COLO668 (cell line): ENCODE results near the gene BRWD1.

ENCODE experiments used
- DNase-seq: peaks from one replicate; lab custom pipeline; 2025; ENCODE audit not compliant: unreplicated experiment; lab: John Stamatoyannopoulos, UW

The BRWD1 gene

DNA sequence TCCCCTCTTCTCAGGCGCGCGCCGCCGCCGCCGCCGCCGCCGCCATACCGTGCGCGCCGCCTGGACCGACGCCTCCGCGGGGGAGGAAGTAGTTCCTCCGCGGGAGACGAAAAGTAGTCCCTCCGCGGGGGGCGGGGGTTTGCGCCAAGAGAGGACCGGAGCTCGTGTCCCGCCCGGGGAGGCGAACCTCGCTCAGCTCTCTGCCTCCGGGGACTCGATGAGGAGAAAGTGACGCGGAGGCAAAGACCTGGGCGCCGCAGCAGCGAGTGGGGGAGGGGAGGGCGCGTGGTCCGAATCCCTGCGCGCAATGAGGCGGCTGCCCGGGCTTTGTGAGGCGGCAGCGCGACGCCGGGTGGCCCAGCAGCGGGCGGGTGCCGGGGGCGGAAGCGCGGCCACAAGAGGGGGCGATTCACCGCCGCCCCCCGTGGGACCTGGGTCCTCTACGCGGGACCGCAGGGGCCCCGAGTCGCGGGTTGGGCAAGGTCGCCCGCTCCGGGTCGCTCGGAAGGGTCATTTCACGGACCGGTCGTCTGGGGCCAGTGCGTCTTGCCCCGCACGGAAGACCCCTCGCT, at the start of gene BRWD1:
BRWD1 (minus strand) TSS at position 62 of the 572 bp plus-strand sequence. CDS start 141 bp downstream, outside the sequence.
- peak; percentile 97 for DNase-seq

DNA sequence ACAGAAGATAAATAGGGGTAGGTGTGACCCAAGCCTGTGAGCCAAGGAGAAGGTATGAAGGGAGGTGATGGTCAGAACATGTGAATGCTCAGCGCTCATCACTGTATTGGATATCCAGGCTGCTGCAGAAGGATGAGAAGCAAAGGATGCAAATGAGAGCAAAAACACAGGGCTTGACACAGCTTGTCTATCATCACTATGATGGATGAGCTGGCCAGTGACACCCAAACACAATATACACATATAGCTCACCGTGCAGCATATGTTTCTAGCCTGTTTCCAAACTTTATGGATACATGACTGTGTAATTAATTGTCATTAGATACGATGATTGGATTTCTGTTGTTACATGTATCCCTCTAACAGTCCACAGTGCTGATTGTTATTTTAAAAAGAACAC, 49.3 kb upstream of the BRWD1 start:
- no peak for DNase-seq

DNA sequence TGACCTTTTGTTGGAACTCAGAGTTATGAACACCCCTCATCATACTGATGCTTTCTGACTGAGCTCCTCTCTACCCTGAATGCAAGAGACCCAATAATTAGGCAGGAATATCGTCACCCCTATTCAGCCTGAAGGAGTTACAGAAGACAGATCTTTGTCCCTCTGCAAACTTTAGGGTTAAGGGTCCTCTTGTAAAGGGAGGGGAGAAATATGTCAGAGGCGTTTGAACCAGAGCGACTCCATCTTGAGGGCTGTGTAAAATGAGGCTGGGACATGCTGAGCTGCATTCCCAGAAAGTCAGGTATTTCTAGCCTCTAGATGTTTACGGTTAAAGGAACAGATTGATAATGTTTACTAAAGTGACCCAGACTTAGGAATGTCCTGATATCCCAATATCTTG, 46.0 kb upstream of the BRWD1 start:
- DNase-seq, result no peak

DNA sequence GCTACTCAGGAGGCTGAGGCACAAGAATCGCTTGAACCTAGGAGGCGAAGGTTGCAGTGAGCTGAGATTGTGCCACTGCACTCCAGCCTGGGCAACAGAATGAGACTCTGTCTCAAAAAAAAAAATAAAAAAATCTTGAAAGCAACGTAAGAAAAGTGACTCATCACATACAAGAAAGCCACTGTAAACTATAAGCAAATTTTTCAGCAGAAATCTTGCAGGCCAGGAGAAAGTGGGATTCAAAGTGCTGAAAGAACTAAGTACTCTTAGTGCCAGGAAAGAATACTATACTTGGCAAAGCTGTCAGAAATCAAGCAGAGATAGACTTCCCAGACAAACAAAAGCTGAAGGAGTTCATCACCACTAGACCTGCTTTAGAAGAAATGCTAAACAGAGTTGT, 39.9 kb upstream of the BRWD1 start:
- DNase-seq, result no peak

DNA sequence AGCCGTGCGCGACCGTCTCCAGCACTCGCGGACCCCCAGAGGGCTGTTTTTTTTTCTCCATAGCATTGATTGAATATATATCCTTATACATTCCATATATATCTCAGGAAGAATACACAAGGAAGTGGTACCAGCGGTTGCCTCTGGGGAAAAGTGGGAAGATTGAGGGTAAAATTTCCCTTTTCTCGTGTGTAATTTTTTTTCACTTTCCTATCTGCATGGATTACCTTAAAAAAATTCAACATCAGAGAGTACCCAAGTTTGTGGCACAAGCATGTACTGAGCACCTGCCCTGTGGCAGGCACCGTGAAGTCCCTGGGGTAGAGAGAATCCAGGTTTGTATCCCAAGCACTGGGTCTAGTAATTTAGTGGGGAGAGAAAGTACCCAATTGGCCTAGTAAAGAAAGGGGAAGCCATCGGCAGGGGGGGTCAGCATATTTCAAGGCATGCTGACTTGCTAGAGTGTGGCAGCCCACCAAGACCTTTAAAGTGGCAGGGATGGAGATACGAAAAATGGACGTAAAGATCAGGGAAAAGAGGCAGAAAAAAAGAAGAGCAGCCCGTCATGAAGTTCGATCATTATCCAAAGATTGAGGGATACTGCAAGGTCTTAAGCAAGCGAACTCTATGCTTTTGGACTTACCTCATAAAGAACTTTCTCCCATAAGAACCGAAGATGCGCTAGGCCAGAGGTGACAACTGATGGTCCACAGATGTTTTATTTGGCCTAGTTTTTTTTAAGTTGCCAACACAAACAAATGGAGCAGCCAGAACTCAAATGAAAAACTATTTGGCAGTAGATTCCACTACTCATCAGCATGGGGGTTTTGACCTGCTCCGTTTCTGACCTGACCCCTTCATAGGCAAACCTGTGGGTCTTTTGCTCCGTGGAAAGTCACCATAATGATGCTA, 36.9 kb upstream of the BRWD1 start:
- DNase-seq, result no peak

GRCh38 chr21:39349211-39350093, 36.0 kb upstream of the BRWD1 start:
- peak; percentile 99 for DNase-seq

GRCh38 chr21:39348355-39349210, 35.2 kb upstream of the BRWD1 start, which contains the start of gene HMGN1:
Gene HMGN1 (minus strand): TSS chr21:39349088. CDS start chr21:39348917, 171 bp downstream.
- DNase-seq, result peak; percentile 99

GRCh38 chr21:39348040-39348354, 34.6 kb upstream of the BRWD1 start:
- no peak for DNase-seq

DNA sequence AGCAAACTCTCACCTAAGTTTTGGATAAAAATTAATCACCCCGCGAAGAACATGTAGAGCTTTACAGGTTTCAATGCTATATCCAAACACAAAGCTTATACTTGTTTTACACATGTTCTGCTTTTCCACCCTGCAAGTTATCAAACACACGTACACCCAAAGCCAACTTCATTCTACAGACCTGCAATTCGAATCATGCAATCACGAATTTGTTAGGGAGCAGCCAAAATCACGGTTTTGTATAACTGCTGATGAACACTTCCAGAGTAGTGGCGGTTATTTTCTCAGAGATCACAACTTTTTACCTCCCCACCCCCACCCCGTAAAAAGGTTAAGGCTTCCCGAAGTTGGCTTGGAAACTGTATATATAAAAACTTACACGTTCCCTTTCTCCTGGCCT, 34.1 kb upstream of the BRWD1 start:
- DNase-seq, result no peak

GRCh38 chr21:39346671-39347331, 33.4 kb upstream of the BRWD1 start:
- DNase-seq, result no peak

DNA sequence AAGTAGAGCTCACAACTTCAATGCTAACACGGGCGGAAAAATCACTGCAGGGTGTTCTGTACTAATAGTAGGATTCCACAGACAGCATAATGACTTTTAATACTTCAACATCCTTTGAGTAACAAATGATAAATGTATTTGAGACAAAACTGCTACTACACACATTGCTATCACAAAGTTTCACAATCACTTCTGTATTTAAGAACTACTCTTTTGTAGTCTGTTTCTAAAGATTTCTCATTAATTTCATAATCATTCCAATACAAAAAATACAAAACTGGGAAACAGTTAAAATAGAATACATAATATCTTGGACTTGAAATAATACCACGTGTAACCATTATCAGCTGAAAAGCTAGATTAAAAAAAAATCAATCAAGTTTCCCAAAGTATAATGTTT, 32.8 kb upstream of the BRWD1 start:
- DNase-seq, result no peak

DNA sequence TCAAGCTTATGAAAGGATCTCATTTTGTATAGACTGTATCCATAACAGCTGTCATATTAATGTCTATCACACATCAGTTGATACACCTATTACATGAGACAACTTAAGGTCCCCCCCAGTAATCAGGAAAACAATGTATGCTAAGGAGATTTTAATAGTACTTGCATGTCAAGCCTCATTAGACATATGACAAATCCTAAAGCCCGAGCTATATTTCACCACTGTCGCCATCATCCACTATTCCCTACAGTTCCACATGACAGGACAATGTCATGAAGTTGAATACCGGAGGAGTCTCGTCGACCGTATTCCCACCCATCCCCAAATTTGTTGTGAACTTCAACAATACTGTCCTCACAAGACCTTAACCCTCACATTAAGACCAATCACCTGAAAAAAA, 32.0 kb upstream of the BRWD1 start:
- DNase-seq, result no peak

DNA sequence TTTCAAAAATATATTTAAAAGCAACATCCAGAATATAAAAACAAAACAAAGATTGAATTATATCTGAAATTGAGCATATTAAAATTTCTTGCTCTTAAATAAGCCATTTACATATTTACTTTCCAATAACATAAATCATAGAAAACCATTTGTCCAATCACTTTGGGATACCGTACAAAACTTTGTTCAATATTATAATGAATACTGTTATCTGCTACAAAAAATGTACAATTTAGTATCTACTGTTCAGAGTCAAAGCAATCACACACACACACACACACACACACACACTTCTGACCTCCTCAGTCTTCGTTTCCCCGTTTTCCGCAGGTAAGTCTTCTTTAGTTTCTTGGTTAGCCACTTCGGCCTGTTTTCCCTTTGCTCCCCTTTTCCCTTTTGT, 31.4 kb upstream of the BRWD1 start:
- DNase-seq, result no peak

DNA sequence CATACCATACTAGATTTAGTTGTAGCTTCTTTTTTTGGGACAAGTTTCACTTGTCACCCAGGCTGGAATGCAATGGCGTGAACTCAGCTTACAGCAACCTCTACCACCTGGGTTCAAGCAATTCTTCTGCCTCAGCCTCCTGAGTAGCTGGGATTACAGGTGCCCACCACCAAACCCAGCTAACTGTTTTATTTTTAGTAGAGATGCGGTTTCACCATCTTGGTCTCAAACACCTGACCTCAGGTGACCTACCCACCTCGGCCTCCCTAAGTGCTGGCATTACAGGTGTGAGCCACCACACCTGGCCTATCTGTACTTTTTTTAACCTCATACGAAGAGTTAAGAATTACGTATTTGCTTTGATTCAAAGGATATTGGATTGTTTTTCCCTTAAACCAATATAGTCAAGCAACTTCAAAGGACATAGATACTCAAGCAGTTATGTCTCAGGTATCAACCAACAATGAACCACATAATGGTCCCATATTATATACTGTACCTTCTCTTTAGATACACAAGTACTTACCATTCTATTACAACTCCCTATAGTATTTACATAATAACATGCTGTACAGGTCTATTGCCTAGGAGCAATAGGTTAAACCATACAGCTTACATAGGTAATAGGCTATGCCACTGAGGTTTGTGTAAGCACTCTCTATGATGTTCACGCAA, 28.0 kb upstream of the BRWD1 start:
- no peak for DNase-seq

DNA sequence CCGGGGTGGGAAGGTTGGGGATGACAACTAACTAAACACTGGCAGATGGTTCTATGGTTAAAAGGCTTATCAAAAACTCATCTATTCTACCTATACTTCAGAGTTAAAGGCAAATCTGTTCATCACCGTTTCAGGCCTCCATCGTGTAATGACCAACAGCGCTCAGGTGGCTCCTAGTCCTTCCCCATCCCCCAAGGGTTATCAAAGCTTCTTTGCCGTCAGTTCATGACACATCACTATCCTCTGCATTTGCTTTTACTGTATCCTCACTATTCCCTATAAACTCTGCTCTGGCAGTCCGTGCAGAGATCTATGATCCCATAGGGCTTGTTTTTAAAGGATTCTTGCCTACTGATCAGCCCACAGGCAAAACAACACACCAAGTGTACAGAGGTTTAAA, 27.3 kb upstream of the BRWD1 start:
- no peak for DNase-seq

DNA sequence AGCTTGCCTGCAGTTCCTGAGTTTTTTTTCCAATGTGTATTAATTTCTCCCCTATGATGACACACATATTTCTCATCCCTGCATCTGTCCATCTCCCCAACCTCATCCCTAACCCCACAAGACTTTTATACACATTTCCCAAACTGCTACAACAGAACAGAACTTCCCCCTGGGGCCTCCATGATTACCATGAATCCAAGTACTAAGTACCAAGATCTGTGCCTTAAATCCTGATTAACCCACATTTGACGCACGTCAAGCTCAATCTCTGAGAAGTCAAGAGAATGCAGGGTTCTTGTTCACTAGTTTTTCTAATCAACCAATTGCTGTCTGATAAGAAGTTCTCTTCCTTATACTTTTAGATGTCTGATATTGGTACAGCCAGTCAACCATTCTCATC, 25.8 kb upstream of the BRWD1 start:
- DNase-seq, result no peak

DNA sequence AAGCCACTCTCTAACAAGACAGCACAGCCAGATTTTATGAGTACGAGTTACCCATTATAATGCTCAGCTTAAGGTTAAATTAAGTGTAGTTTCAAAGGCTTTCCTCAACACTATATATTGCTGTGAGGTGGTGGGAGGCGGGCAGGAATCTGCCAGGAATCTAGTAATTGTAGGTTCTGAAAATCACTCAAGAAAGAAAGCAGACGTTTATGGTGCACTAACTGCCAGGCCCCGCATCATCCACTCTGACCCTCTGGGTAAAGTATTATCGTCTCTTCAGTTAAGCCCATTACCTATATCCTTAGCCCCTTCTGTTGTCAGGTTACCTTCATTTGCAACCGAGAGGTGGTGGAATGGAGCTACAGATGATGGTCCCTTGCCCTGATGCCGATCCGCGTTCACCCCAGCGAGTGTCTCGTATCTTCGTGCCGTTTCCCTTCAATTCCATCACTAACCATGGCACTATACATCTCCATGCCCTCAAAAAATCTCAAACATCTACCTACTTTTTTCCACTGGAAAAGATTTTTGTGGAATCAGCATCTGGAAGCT, 23.1 kb upstream of the BRWD1 start:
- DNase-seq, result no peak

GRCh38 chr21:39334611-39335010, 21.2 kb upstream of the BRWD1 start:
- DNase-seq, result no peak

DNA sequence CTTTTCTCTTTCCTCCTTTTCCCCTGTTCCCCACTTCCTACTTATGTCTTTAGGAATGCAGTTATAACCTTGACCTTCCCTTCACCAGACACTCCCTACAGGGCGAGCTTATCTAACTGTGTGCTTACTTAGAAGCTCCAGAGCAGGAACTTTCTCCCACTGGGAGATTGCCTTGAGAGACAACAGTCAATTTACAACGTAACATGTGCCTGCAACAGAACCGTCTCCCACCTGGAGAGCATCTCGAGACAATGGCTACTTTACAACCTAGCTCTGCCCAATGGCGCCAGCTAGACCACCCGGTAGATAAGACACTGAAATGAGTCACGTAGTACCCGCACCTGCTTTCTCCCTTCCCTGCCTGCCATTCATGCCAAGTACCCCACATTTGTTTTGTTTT, 18.7 kb upstream of the BRWD1 start:
- DNase-seq, result no peak
